GM18499 (cell line): Measurements from ENCODE around the gene TMC1.

ENCODE experiments used
- ATAC-seq: cut with Tn5 transposase; IDR thresholded peaks from one replicate; pipeline ENCODE4 v1.9.1; 2021; ENCODE audit warnings: moderate number of reproducible peaks; ENCODE audit not compliant: insufficient read depth, unreplicated experiment

TMC1 gene

GRCh38 chr9:72565535-72565934, 44.1 kb downstream of the TMC1 start:
- no peak for ATAC-seq

GRCh38 chr9:72574156-72574810, 52.9 kb downstream of the TMC1 start:
- ATAC-seq, result no peak

- no peak for ATAC-seq
Measured at GRCh38 chr9:72575666-72576065, 54.3 kb downstream of the TMC1 start.

GRCh38 chr9:72576087-72576486, 54.7 kb downstream of the TMC1 start:
- no peak for ATAC-seq

- ATAC-seq, result no peak
Measured at GRCh38 chr9:72577212-72577753, 55.9 kb downstream of the TMC1 start.

GRCh38 chr9:72579190-72579589, 57.8 kb downstream of the TMC1 start:
- ATAC-seq, result no peak

- ATAC-seq, result no peak
Measured at GRCh38 chr9:72579880-72580550, 58.6 kb downstream of the TMC1 start.

- ATAC-seq, result no peak
Measured at GRCh38 chr9:72581694-72582093, 60.3 kb downstream of the TMC1 start.

GRCh38 chr9:72583370-72583769, 62.0 kb downstream of the TMC1 start:
- ATAC-seq, result no peak

- ATAC-seq, result no peak
Measured at GRCh38 chr9:72586388-72587130, 65.2 kb downstream of the TMC1 start.

- no peak for ATAC-seq
Measured at GRCh38 chr9:72588336-72588735, 66.9 kb downstream of the TMC1 start.

GRCh38 chr9:72589667-72590521, 68.5 kb downstream of the TMC1 start:
- ATAC-seq, result no peak

- ATAC-seq, result no peak
Measured at GRCh38 chr9:72590824-72591223, 69.4 kb downstream of the TMC1 start.

GRCh38 chr9:72592502-72593403, 71.3 kb downstream of the TMC1 start:
- no peak for ATAC-seq

GRCh38 chr9:72596451-72597180, 75.2 kb downstream of the TMC1 start:
- ATAC-seq, result no peak

- no peak for ATAC-seq
Measured at GRCh38 chr9:72597181-72597517, 75.7 kb downstream of the TMC1 start.

GRCh38 chr9:72597601-72598000, 76.2 kb downstream of the TMC1 start:
- ATAC-seq, result no peak

GRCh38 chr9:72598639-72599038, 77.2 kb downstream of the TMC1 start:
- no peak for ATAC-seq
